HG03045 (cell line): ENCODE data around the gene RCHY1.

Source experiments
- ATAC-seq: cut with Tn5 transposase; IDR thresholded peaks from one replicate; pipeline ENCODE4 v1.9.1; 2021; ENCODE audit warnings: mild to moderate bottlenecking, moderate library complexity; ENCODE audit not compliant: unreplicated experiment

The RCHY1 gene

GRCh38 chr4:75429208-75429607 is 85.0 kb downstream of the RCHY1 start:
- ATAC-seq: no peak
